SKM-1 (cell line): Measurements from ENCODE around the gene ADARB1.

Experiments used
- DNase-seq: peaks from one replicate; lab custom pipeline; 2025; ENCODE audit not compliant: unreplicated experiment; lab: John Stamatoyannopoulos, UW

Gene ADARB1

DNA sequence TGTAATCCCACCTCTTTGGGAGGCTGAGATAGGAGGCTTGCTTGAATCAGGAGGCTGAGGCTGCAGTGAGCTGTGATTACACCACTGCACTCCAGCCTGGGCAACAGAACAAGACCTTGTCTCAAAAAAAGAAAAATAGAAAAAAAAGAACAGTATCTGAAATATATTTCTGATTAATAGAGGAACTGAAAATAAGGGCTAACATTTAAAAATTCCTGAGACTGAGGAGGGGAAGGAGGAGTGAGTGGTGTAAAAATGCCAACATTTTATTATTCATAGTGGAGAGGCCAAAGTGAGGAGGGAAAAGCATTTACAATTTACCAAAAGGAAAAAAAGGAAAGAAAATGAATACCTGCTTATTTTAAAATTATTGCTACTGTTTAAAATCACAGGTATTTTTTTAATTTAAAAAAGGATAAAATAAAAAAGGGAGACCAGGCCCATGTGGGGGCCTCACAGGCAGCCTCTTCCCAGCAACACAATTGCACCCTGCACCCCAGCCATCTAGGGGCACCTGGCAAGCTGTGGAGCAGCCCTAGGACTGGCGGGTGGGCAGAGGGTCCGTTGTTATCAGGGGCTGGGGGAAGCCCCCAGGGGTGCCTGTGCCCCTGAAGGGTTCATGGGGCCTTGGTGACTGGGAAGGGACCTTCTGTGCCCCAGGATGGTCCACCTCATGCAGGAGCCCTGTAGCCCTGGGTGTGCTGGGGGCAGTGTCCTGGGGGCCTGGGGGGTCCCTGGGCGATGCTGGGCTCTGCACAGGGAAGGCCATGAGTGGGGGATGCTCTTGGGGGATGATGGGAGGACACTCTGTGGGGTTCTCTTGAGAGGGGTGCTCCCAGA is 34.8 kb upstream of the ADARB1 start:
- DNase-seq = no peak

DNA sequence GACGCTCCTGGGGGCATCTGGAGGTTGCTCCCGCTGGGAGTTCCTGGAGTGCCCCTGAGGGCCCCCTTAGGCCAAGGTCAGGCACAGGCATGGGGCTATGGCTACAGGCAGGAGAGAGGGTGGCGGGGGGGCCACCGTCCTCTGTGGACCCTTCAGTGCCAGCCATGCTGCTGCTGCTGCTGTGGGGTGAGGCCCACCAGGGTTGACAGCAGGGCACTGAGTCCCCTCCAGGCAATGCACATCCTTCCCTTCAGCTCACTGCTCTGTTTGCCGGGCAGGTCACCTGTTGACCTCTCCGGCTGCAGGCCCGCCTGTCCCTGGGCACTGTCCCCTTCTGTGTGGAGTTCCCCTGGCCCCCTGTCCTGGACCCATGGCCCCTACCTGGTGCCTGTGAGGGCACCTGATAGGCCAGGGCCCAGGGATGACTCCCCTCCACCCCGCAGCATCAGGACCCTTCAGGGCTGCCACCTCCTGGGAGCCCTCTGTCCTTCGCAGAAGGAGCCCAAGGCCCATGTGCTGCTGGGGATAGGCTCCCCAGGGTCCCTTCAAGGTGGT is 34.1 kb upstream of the ADARB1 start:
- no peak for DNase-seq

GRCh38 chr21:45040739-45041138 is 33.6 kb upstream of the ADARB1 start:
- DNase-seq = no peak

DNA sequence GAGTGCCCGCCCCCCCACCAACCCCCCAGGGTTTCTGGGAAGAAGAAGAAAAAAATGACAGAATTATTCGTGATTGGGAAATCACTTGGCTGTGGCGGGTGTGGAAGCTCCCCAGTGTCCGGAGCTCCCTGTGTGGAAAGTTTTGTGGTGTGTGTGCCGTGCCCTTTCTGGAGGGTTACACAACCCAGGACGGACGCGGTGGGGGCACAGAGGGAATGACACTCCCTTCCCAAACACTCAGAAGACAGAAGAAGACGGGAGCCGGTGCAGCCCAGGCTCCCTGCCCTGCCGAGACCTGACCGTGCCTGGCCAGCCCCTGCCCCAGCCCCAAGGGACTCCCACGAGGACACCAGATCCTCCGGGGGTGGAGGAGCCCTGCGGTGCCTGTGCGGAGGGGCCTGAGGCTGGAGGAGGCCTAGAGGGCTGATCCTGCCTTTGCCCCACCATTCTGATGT is 33.0 kb upstream of the ADARB1 start:
- DNase-seq = peak; percentile 30

DNA sequence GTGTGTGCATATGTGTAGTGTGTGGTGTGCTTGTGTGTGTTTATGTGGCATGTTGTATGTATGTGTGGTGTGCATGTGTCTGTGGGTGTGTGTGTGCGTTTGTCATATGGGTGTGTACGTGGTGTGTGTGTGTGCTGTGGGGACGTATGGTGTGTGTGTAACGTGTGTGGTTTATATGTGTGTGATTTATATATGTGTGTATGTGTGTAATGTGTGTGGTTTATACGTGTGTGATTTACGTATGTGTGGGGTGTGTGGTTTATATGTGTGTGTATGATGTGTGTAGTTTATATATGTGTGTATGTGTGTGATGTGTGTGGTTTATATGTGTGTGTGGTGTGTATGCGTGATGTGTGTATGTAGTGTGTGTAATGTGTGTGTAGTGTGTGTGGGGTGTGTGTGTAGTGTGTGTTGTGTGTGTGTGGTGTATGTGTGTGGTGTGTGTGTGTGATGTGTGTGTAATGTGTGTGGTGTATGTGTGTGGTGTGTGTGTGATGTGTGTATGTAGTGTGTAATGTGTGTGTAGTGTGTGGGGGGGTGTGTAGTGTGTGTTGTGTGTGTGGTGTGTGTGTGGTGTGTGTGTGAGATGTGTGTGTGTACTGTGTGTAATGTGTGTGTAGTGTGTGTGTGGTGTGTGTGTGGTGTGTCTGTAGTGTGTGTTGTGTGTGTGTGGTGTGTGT is 32.3 kb upstream of the ADARB1 start:
- DNase-seq = no peak

GRCh38 chr21:45042664-45043161 is 31.7 kb upstream of the ADARB1 start:
- no peak for DNase-seq

GRCh38 chr21:45043541-45044020 is 30.8 kb upstream of the ADARB1 start:
- no peak for DNase-seq

DNA sequence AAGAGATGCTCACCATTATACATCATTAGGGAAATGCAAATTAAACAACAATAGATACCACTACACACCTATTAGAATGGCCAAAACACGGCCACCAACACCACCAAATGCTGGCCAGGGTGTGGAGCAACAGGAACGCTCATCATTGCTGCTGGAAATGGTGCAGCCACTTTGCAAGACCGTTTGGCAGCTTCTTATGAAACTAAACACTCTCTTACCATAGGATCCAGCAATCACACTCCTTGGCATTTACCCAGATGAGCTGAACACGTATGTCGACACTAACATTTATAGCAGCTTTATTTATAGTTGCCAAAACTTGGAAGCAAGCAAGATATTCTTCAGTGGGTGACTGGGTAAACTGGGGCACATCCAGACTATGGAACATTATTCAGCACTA is 28.9 kb upstream of the ADARB1 start:
- no peak for DNase-seq

DNA sequence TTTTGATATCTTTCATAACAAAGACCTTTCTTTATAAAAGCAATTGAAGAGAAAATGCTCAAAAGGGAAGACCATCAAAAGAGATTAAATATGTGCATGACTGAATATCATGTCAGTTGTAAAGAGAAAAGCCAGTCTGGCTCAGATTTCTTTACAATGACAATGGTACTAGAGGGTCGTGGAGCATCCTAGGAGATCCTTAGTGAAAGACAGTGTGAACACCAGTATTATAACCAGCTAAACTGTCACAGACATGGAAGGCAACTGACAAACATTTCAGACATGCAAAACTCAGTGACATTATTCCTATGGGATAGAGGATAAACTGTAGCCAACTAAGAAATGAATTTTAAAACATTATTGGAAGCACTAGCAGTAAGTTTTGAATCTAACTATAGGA is 27.1 kb upstream of the ADARB1 start:
- DNase-seq = no peak

DNA sequence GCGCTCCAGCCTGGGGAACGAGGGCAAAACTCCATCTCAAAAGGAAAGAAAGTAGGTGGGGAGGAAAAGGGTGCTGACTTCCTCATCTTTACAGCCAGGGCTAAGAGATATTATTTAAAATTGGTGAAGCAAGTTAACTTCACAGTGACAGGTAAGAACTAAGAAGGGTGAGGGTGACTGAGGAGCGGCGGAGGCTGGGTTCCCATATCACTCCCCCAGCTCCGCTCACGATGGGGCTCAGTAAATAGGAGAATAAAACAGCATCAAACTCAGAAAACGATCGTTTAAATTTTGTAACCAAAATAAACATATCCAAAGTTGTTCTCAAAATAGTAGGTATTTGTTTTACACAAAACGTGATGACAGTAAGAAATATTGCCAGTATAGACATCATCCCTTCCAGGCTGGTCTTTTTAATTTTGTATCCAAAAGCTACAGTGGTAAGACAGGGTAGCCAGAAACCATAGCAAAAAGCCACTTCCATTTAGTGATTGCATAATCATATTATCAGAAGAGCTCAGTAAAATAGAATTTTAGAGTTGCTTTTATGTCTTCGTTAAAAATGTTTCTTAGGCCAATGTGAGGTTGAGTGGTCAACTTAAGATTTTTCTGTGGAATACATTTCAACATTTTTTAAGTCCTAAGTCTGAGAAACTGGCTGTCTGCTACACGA is 26.2 kb upstream of the ADARB1 start:
- DNase-seq = no peak

DNA sequence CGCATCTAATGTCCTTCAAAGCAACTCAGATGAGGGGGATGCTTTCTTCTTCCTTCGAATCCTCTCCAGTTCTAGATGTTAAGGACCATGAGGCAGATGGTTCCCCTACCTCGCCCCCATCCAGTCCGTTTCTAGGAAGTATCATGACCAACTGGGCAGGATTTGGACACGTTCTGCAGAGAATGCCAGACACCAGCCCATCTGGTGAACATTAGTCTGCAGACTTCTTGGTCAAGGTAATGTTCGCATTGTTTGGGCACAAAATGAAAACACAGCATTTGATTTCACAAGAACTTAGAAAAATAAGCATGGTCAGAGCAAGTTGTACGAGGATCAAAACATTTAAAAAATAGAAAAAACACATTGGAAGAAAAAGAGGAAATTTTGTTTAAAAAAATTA is 25.4 kb upstream of the ADARB1 start:
- no peak for DNase-seq

- DNase-seq = no peak
These were observed 24.6 kb upstream of the ADARB1 start for GRCh38 chr21:45049714-45050344.

GRCh38 chr21:45050345-45050796 is 24.0 kb upstream of the ADARB1 start:
- DNase-seq = no peak

GRCh38 chr21:45050797-45051489 is 23.4 kb upstream of the ADARB1 start:
- DNase-seq = no peak

- DNase-seq = no peak
These were observed 22.6 kb upstream of the ADARB1 start for GRCh38 chr21:45051580-45052434.

GRCh38 chr21:45052960-45053359 is 21.4 kb upstream of the ADARB1 start:
- DNase-seq = no peak

GRCh38 chr21:45053561-45054226 is 20.7 kb upstream of the ADARB1 start:
- DNase-seq = no peak

DNA sequence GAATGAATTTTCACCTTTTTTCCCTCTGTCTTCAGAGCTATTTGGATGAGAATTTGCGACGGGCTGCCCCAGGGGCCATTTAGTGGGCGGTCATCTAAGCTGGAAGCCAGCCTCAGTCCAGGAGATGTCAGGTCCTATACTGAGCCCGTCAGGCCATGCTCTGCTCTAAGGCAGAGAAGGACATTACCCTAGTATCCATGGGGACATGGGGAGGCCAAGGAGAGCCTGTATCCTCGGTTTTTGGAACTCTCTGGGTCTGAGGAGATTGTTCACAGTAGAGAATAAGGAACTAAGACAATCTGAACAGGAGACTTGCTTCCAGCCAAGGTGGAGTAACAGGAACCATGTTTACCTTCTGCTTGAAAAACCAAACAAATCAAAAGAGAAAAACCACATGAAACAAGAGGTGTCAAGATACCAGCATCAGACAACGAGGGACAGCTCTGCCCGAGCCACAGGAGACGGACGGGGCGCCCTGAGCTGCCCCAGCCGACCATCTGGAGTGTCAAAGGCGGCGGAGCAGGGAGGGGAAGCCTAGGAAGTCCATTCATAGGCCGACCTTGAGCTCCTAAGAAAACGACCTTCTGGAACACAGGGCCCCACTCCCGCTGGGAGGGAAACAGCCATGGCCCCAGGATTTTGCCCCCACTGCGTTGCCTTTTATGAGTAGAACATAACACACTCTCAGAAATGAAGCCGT is 20.0 kb upstream of the ADARB1 start:
- DNase-seq = no peak
